HG03097 (cell line): ENCODE measurements around the gene TPBGL.
"Not testable (repeated sequence)": the region's sequence is repeated elsewhere in the genome, so short reads cannot be mapped to it uniquely, and the experiment has no call there.

ENCODE experiments used
- ATAC-seq: cut with Tn5 transposase; IDR thresholded peaks from one replicate; pipeline ENCODE4 v1.9.1; 2021; ENCODE audit not compliant: unreplicated experiment, low FRiP score

TPBGL gene

GRCh38 chr11:75270896-75271418 is 30.4 kb downstream of the TPBGL start:
- no peak for ATAC-seq

- ATAC-seq = no peak
These were observed 31.2 kb downstream of the TPBGL start for GRCh38 chr11:75271730-75272129.

- no peak for ATAC-seq
These were observed 31.8 kb downstream of the TPBGL start for GRCh38 chr11:75272391-75272790.

- ATAC-seq = no peak
These were observed 32.3 kb downstream of the TPBGL start for GRCh38 chr11:75272821-75273301.

GRCh38 chr11:75273411-75274391 is 33.1 kb downstream of the TPBGL start:
- ATAC-seq = no peak

- not testable (repeated sequence) for ATAC-seq
These were observed 34.1 kb downstream of the TPBGL start for GRCh38 chr11:75274716-75275115.

GRCh38 chr11:75275581-75275980 is 35.0 kb downstream of the TPBGL start:
- no peak for ATAC-seq

GRCh38 chr11:75276186-75276585 is 35.6 kb downstream of the TPBGL start:
- no peak for ATAC-seq

- ATAC-seq = no peak
These were observed 36.1 kb downstream of the TPBGL start for GRCh38 chr11:75276686-75277085.

- no peak for ATAC-seq
These were observed 36.7 kb downstream of the TPBGL start for GRCh38 chr11:75277211-75277805.

GRCh38 chr11:75277991-75278790 is 37.6 kb downstream of the TPBGL start:
- no peak for ATAC-seq

- ATAC-seq = no peak
These were observed 38.7 kb downstream of the TPBGL start for GRCh38 chr11:75279273-75279672.

GRCh38 chr11:75280227-75280701 is 39.7 kb downstream of the TPBGL start:
- ATAC-seq = no peak

- no peak for ATAC-seq
These were observed 40.3 kb downstream of the TPBGL start for GRCh38 chr11:75280770-75281468.

GRCh38 chr11:75281469-75282095 is 41.0 kb downstream of the TPBGL start:
- ATAC-seq = no peak

GRCh38 chr11:75283391-75283931 is 42.9 kb downstream of the TPBGL start:
- ATAC-seq = no peak

GRCh38 chr11:75285776-75286360 is 45.3 kb downstream of the TPBGL start:
- ATAC-seq = no peak

GRCh38 chr11:75286826-75287465 is 46.4 kb downstream of the TPBGL start:
- ATAC-seq = no peak
